ENCODE measurements around the gene FAM171A2.
"Not testable (repeated sequence)": the region's sequence is repeated elsewhere in the genome, so short reads cannot be mapped to it uniquely, and the experiment has no call there.

Gene FAM171A2

GRCh38 chr17:44329516-44329915 is 34.1 kb downstream of the FAM171A2 start:
- not testable (repeated sequence) for H3K27me3 Mint-ChIP-seq; H3K27ac Mint-ChIP-seq; H3K9me3 Mint-ChIP-seq; H3K4me3 Mint-ChIP-seq; H3K36me3 Mint-ChIP-seq (ENCODE audit: low read depth)
- H3K4me1 Mint-ChIP-seq (ENCODE audit: low read depth): peaks cover 29% of the 10 kb centered on the region

GRCh38 chr17:44327715-44328449 is 35.8 kb downstream of the FAM171A2 start:
- H3K27ac Mint-ChIP-seq: peak overlapping the region; percentile 16
- peak overlapping the region; percentile 26 for H3K4me3 Mint-ChIP-seq
- peaks cover 40% of the 10 kb centered on the region for H3K4me1 Mint-ChIP-seq (ENCODE audit: low read depth)
- H3K36me3 Mint-ChIP-seq (ENCODE audit: low read depth): no peaks in the 10 kb centered on the region
- H3K27me3 Mint-ChIP-seq: no peaks in the 10 kb centered on the region
- no peaks in the 10 kb centered on the region for H3K9me3 Mint-ChIP-seq

GRCh38 chr17:44326861-44327444 is 36.7 kb downstream of the FAM171A2 start:
- peak overlapping the region; percentile 90 for H3K27ac Mint-ChIP-seq

GRCh38 chr17:44324571-44325275 is 38.9 kb downstream of the FAM171A2 start, which contains the start of gene SLC25A39:
Gene SLC25A39 (minus strand): TSS chr17:44324823. CDS start chr17:44323562, 1,261 bp downstream.
- no peaks in the 10 kb centered on the region for H3K27me3 Mint-ChIP-seq
- H3K9me3 Mint-ChIP-seq: no peaks in the 10 kb centered on the region
- H3K36me3 Mint-ChIP-seq (ENCODE audit: low read depth): peaks cover 9% of the 10 kb centered on the region
- H3K27ac Mint-ChIP-seq: peak within 1 kb of the TSS; percentile 94
- peak within 1 kb of the TSS; percentile 87 for H3K4me3 Mint-ChIP-seq
- peaks cover 36% of the 10 kb centered on the region for H3K4me1 Mint-ChIP-seq (ENCODE audit: low read depth)

More at GRCh38 chr17:44326861-44327444, 36.7 kb downstream of the FAM171A2 start:
- Mint-ChIP-seq H3K9me3 (no peaks in the 10 kb centered on the region), H3K27me3 (no peaks in the 10 kb centered on the region), H3K4me1 (ENCODE audit: low read depth) (peaks cover 44% of the 10 kb centered on the region), H3K4me3 (peak overlapping the region; percentile 77), H3K36me3 (ENCODE audit: low read depth) (no peaks in the 10 kb centered on the region)

GRCh38 chr17:44324092-44324570 is 39.5 kb downstream of the FAM171A2 start:
- H3K36me3 Mint-ChIP-seq (ENCODE audit: low read depth): peaks cover 13% of the 10 kb centered on the region

GRCh38 chr17:44323359-44324091 is 40.1 kb downstream of the FAM171A2 start:
- Mint-ChIP-seq H3K4me1 (ENCODE audit: low read depth) (peaks cover 36% of the 10 kb centered on the region), H3K9me3 (no peaks in the 10 kb centered on the region), H3K36me3 (ENCODE audit: low read depth) (peaks cover 14% of the 10 kb centered on the region), H3K27ac (peak overlapping the region; percentile 67), H3K4me3 (peak overlapping the region; percentile 86), H3K27me3 (no peaks in the 10 kb centered on the region)

More at GRCh38 chr17:44324092-44324570, 39.5 kb downstream of the FAM171A2 start:
- peak overlapping the region; percentile 86 for H3K4me3 Mint-ChIP-seq
- H3K4me1 Mint-ChIP-seq (ENCODE audit: low read depth): peaks cover 36% of the 10 kb centered on the region
- H3K27ac Mint-ChIP-seq: peak overlapping the region; percentile 67
- no peaks in the 10 kb centered on the region for H3K9me3 Mint-ChIP-seq
- H3K27me3 Mint-ChIP-seq: no peaks in the 10 kb centered on the region

- peak overlapping the region; percentile 57 for H3K4me3 Mint-ChIP-seq
- peaks cover 32% of the 10 kb centered on the region for H3K4me1 Mint-ChIP-seq (ENCODE audit: low read depth)
- peaks cover 14% of the 10 kb centered on the region for H3K36me3 Mint-ChIP-seq (ENCODE audit: low read depth)
- H3K27me3 Mint-ChIP-seq: peaks cover 3% of the 10 kb centered on the region
- H3K9me3 Mint-ChIP-seq: no peaks in the 10 kb centered on the region
- H3K27ac Mint-ChIP-seq: no peak overlapping the region
Measured at GRCh38 chr17:44322236-44322895, 41.3 kb downstream of the FAM171A2 start.

- no peaks in the 10 kb centered on the region for H3K9me3 Mint-ChIP-seq
- H3K4me1 Mint-ChIP-seq (ENCODE audit: low read depth): peaks cover 27% of the 10 kb centered on the region
- H3K36me3 Mint-ChIP-seq (ENCODE audit: low read depth): peaks cover 14% of the 10 kb centered on the region
- no peak overlapping the region for H3K27ac Mint-ChIP-seq
- peaks cover 11% of the 10 kb centered on the region for H3K27me3 Mint-ChIP-seq
- no peak overlapping the region for H3K4me3 Mint-ChIP-seq
Measured at GRCh38 chr17:44321246-44322120, 42.2 kb downstream of the FAM171A2 start.

GRCh38 chr17:44320066-44320465 is 43.6 kb downstream of the FAM171A2 start:
- Mint-ChIP-seq H3K9me3 (no peaks in the 10 kb centered on the region), H3K27ac (no peak overlapping the region), H3K27me3 (peaks cover 23% of the 10 kb centered on the region), H3K36me3 (ENCODE audit: low read depth) (peaks cover 14% of the 10 kb centered on the region), H3K4me1 (ENCODE audit: low read depth) (peaks cover 27% of the 10 kb centered on the region), H3K4me3 (no peak overlapping the region)

GRCh38 chr17:44318077-44318892 is 45.4 kb downstream of the FAM171A2 start:
- H3K27me3 Mint-ChIP-seq: peaks cover 33% of the 10 kb centered on the region
- peaks cover 18% of the 10 kb centered on the region for H3K4me1 Mint-ChIP-seq (ENCODE audit: low read depth)
- H3K4me3 Mint-ChIP-seq: no peak overlapping the region
- peaks cover 14% of the 10 kb centered on the region for H3K36me3 Mint-ChIP-seq (ENCODE audit: low read depth)
- H3K27ac Mint-ChIP-seq: no peak overlapping the region
- H3K9me3 Mint-ChIP-seq: no peaks in the 10 kb centered on the region

GRCh38 chr17:44317545-44317944 is 46.1 kb downstream of the FAM171A2 start:
- H3K9me3 Mint-ChIP-seq: no peaks in the 10 kb centered on the region
- H3K4me1 Mint-ChIP-seq (ENCODE audit: low read depth): peaks cover 12% of the 10 kb centered on the region
- H3K4me3 Mint-ChIP-seq: no peak overlapping the region
- no peak overlapping the region for H3K27ac Mint-ChIP-seq
- H3K27me3 Mint-ChIP-seq: peaks cover 36% of the 10 kb centered on the region
- H3K36me3 Mint-ChIP-seq (ENCODE audit: low read depth): peaks cover 14% of the 10 kb centered on the region

GRCh38 chr17:44315760-44316731 is 47.6 kb downstream of the FAM171A2 start:
- H3K4me3 Mint-ChIP-seq: peak overlapping the region; percentile 77
- H3K27ac Mint-ChIP-seq: no peak overlapping the region
- no peaks in the 10 kb centered on the region for H3K9me3 Mint-ChIP-seq
- peaks cover 36% of the 10 kb centered on the region for H3K27me3 Mint-ChIP-seq
- H3K4me1 Mint-ChIP-seq (ENCODE audit: low read depth): peaks cover 11% of the 10 kb centered on the region
- peaks cover 6% of the 10 kb centered on the region for H3K36me3 Mint-ChIP-seq (ENCODE audit: low read depth)
